Thyroid gland (tissue), 4 donors: ENCODE results near the gene ARMC2.

Source experiments
- CTCF ChIP-seq, 6 experiments: fragments of 200-600 bp in 3 of 6; fragments of 450-650 bp in 3 of 6; sonication (generic) in 3 of 6; IDR thresholded peaks; one replicate each; pipeline ENCODE4 v1.5.1; 2016 to 2019; ENCODE audit warnings: antibody characterized with exemption in 6 of 6, mild to moderate bottlenecking in 2 of 6, inconsistent platforms in 1 of 6, moderate library complexity in 1 of 6
- POLR2A ChIP-seq, 2 donors: fragments of 450-650 bp; IDR thresholded peaks; one replicate each; pipeline ENCODE4 v1.6.1; 2017; ENCODE audit warnings: antibody characterized with exemption in 2 of 2, mild to moderate bottlenecking in 2 of 2, moderate library complexity in 1 of 2

DNA sequence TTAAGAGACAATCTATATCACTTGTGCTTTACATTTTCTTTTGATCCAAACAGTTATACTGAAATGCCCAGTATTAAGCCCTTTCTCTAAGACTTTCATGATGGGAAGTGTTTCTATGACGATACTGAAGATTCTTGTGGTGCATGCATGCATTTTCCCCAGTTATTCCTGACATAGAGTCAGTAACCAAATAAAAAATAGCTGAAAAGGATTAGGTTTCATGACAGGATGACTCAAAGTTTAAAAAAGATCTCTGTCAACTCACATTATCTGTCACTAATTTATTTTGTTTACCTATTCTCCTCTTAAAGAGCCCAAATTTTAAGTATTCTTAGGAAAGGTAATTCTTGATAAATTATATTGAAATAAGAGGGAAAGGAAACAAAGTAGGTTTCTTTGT is 148.0 kb downstream of the ARMC2 start:
- TF ChIP-seq POLR2A (IDR thresholded peaks at IDR 0.05), result no peak
- TF ChIP-seq CTCF (IDR thresholded peaks at IDR 0.05), result no peak
